ENCODE data around the gene MED25.

GRCh38 chr19:49870309-49870901 is 52.3 kb downstream of the MED25 start:
- TF ChIP-seq CREB5 (CRISPR knock-in tag; IDR thresholded peaks at IDR 0.05; ENCODE audit: low read depth) (no peak), ZFP30 (CRISPR knock-in tag; IDR thresholded peaks at IDR 0.05) (no peak), PPARA (CRISPR knock-in tag; IDR thresholded peaks at IDR 0.05; ENCODE audit: borderline replicate concordance) (no peak), CSRNP3 (CRISPR knock-in tag; IDR thresholded peaks at IDR 0.05) (no peak), PATZ1 (CRISPR knock-in tag; IDR thresholded peaks at IDR 0.05; ENCODE audit: borderline replicate concordance) (no peak), ZFP3 (CRISPR knock-in tag; IDR thresholded peaks at IDR 0.05) (no peak), ZNF8 (CRISPR knock-in tag; IDR thresholded peaks at IDR 0.05) (no peak), OSR1 (CRISPR knock-in tag; IDR thresholded peaks at IDR 0.05) (no peak)
